ENCODE data around the gene DTX1.
"Not testable (repeated sequence)": the region's sequence is repeated elsewhere in the genome, so short reads cannot be mapped to it uniquely, and the experiment has no call there.

Gene DTX1

DNA sequence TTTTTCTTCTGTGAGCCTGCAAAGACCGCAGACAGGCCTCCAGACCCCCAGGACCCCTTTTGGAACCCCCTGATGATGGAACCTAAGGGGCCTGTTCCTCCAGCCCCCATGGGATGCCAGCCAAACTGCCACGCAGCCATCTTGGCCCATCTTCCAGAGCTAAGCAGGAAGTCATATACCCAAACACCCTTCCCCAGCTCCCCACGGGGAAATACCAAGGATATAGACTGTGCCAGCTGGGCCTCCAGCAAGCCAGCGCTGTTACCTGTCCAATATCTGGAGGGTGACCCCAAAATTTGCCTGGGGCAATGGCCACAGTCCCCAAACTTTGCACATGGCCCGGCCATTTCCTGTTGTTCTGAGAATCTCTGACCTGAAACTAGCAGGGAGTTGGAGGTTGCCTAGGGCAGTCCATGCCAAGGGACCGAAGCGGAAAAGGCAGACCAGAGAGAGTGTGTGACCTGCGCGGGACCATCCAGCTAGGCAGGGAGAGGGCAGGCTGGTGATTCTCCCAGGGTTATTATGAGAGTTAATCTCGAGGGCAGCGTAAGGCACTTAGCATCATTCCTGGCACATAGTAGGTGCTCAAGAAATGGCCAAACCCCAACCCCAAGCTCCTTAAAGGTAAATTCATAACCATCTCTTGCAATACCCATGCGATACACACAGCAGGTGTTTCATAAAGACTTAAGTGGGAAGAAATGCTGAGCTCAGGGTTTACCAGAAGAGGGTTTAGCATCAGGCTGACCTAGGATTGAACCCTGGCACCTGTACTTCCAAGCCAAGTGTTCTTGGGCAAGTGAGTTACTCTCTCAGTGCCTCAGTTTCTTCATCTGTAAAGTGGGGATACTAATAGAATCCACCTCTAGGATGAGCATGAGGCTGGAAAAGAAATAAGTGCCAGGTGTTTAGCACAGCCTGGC lies 81.6 kb downstream of the DTX1 start:
- no peak for DNase-seq

- no peak for DNase-seq
Measured at GRCh38 chr12:113138826-113139225, 82.3 kb downstream of the DTX1 start.

GRCh38 chr12:113140706-113141105 lies 84.2 kb downstream of the DTX1 start:
- no peak for DNase-seq

- not testable (repeated sequence) for DNase-seq
Measured at GRCh38 chr12:113141716-113142115, 85.2 kb downstream of the DTX1 start.

DNA sequence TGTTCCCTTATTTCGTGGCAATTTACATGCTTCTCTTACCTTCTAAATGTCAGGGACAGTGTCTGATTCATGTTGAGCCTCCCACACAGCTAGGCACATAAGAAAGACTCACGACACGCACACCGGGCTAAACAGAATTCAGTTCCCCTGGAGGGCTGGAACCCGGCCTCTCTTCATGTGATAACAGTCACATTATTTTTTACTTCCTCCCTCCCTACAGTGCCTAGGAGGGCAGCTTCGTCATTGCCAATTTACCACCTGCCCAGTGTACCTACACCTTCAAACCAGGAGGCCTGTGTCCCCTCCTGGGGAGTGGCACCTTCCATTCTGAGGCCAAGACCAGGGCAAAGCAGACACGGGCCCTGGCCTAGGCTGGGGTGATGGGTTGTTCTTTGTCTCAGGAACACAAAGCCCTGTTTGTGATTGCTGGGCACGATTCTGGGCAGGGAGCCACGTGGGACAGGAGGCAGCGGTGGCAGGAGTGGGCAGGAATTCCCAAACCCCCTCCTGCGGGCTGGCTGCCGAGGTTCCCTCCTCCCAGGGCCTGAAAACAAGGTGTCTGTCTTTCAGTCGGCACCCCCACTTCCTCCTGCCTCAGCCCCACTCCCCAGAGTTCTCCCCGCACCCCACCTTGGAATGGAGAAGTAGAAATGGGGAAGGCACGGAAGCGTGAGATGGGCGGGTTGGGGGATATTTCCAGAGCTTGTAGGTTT lies 85.8 kb downstream of the DTX1 start:
- no peak for DNase-seq

GRCh38 chr12:113142886-113143332 lies 86.4 kb downstream of the DTX1 start:
- no peak for DNase-seq

DNA sequence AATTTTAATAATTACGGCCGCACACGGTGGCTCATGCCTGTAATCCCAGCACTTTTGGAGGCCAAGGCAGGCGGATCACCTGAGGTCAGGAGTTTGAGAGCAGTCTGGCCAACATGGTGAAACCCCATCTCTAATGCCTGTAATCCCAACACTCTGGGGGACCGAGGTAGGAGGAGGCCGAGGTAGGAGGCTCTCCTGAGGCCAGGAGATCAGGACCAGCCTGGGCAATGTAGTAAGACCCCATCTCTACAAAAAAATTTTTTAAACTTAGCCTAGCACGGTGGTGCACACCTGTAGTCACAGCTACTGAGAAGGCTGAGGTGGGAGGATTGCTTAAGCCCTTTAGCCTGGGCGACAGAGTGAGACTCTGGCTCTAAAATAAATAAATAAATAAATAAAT lies 87.4 kb downstream of the DTX1 start:
- no peak for DNase-seq

GRCh38 chr12:113144806-113145205 lies 88.3 kb downstream of the DTX1 start:
- no peak for DNase-seq

GRCh38 chr12:113145720-113146551 lies 89.4 kb downstream of the DTX1 start:
- DNase-seq, result no peak

GRCh38 chr12:113146999-113147398 lies 90.5 kb downstream of the DTX1 start:
- no peak for DNase-seq
